NCI-H2029 treated with DMSO at 0.1 percent for 48 hours (cell line): ENCODE data around the gene DHX32.

ENCODE experiments used
- DNase-seq: peaks from one replicate; lab custom pipeline; 2025; lab: John Stamatoyannopoulos, UW

The DHX32 gene

DNA sequence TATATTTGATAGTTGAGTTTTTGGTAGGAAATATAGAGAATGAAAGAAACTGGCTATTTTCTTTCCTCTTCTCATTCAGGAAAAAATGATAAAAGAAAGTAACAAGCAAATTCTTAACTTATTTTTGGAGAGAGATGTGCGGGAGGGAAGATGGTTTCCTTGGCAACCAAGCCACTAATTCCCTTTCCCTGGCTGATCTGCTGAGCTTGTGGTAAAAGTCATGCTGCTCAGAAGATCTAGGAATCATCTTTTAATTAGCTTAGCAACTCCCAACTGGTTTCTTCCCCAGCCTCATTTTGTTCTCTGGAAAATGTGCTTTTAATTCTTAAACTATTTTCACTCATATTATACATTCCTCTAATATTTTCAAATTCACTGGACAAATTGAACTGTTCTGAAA lies 69.8 kb downstream of the DHX32 start:
- no peak for DNase-seq

DNA sequence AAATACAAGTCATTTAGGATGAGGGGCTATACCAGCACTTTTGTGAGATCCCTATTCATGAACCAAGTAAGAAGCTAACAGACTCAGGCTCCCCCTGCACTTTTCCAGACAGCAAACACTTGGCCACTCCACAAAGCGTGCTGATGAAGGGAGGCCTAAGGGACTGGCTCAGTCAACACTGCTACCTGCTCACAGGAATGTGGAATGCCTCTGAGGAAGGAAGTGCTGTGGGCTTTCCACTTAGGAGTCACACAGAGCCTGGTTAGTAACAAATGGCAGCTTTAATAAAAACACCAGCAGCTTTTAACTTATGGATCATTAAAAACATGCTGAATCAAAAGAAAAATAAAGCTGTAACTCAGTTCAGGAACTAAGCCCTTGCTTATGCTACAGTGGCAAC lies 73.0 kb downstream of the DHX32 start:
- DNase-seq, result no peak

- no peak for DNase-seq
Observed at GRCh38 chr10:125802739-125803138, 78.4 kb downstream of the DHX32 start.

DNA sequence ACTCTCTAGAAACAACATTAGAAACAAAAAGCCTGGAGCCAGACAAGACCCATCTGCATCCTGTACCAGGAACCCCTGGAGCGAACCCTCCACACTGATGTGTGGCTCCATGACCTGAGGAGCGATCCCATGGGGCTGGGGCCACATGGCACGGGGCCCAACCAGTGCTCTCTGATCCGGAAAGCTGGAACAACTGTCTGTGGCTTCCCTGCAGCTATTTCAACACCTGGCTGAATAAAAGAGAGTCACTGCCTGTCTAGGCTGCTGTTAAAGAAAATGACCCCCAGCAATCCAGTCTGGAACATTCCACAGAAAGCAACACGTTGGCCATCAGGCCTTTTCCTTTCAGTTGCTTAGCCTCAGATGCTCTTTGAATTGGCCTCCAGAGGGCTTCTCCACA lies 79.0 kb downstream of the DHX32 start:
- no peak for DNase-seq

DNA sequence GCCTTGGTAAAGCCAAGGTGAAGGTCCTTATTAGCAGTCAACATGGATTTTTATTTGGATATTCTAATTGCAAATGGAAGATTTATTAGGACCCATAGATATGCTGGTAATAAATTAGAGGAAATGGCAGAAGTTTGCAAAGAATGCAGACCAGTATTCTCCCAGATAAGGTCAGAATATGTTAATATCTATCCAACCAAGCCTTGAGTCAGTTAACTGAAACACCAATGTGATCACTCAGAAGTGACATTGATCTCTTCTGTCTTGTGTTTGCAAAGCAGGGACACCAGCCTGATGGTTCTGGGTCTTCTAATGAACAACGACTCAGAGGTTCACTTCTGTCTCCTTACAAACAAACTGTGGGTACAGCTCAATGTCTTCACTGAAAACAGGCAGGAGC lies 79.5 kb downstream of the DHX32 start:
- DNase-seq, result no peak

- DNase-seq, result no peak
Observed at GRCh38 chr10:125799451-125800182, 81.5 kb downstream of the DHX32 start.

DNA sequence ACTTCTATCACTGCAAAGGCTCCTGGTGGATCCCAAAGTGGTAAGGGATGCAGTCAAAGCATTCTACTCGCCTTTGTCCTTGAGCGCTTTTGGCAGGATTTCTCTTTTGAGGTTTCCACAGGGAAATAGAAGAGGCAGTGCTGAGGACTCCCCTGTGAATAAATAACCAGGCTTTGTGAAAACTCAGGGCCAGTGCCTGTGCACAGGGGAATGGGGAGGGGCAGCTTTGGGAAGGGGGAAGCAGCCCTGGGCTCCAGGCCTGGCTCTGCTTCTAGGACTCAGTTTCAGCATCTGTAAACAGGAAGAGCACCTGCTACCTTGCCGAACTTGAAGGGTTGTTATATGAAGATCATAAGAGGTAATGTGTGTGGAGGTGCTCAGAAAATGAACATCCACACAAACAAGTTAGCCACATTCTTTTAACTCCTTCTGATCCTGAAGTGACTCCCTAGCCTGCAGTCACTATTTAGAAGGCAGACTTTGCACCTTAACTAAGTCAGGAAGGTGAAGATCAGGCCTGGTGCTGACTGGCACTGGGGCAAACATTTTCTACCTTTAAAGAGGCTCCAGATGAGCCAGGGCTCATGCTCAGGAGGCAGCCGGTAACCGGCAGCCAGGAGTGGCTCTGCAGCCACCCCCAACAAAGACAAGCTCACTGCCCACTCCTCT lies 83.0 kb downstream of the DHX32 start:
- no peak for DNase-seq

- DNase-seq, result no peak
Observed at GRCh38 chr10:125797424-125797823, 83.7 kb downstream of the DHX32 start.

GRCh38 chr10:125795637-125796190 lies 85.4 kb downstream of the DHX32 start:
- DNase-seq, result no peak

DNA sequence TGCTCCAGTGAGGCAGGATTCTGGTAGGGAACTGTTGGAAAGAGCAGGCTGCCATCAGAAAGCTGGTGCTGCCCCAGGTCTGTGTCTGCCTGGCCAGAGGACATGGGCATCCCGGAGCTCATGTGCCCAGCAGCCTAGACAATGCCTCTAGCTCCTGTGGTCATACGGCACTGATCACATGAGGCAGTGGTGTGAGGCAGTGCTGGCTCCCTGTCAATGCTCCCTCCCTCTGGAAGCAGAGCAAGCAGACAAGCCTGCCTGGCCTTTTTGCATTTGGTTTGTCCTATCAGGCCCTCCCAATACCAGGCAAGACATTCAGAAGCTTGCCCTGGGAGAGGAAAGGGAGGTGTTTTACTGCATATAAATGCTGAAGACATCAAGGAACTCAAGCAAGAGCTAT lies 86.0 kb downstream of the DHX32 start:
- no peak for DNase-seq

DNA sequence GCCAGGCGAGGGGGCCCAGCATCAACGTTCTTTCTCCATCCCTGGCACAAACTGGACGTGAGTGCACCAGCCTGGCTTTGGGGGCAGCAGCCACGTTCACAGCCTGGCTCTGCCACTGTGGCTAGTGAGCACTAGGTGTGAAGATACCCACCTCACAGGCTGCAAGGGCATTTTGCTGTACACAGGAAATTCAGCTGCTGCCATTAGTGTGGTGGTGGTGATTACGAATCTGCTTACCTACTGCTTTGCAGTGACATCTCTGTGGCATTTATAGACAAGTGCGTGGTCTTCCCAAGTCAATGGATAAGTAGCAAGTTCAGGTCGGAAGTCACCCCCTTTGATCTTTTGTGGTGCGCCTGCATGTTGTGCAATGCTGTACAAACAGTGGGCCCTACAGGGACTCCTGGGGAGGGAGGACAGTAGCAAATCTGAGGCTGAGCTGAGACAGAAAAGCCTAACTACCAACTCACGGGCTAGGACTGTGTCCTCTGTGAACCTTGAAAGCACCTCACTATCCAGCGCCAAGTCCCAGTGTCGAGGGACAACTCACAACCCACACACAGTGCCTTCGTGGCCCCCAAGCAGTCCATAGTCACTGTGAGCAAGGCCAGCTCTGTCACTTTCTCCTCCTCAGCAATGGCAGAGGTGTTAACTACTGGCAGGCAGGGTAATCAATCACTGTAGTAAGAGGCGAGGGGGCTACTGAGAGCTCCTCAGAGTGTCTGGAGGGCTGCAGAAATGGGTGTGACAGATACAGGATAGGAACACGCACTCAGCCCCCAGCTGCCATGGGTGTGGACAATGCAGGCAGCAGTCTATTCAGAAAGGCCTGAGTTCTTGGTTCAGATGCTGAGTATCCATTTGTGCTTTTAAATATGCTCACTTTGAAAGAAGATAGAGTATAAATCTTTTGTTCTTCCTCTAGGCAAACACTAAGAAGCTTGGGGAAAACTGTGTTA lies 88.5 kb downstream of the DHX32 start:
- DNase-seq, result no peak

GRCh38 chr10:125788156-125789034 lies 92.7 kb downstream of the DHX32 start:
- no peak for DNase-seq
